ENCODE measurements around the gene CYP1A1.

CYP1A1 gene

GRCh38 chr15:74722591-74722990 lies 2.7 kb downstream of the CYP1A1 start:
- DNase-seq (ENCODE audit: low read depth, low spot score), result no peak
- in situ Hi-C loops (cut with HindIII; ENCODE audit: low sequenced_read_pairs), result no loop called here
- no peak overlapping the region for H3K4me3 ChIP-seq (ENCODE audit: low read depth, low read length)
- no peak for TF ChIP-seq CTCF (IDR thresholded peaks at IDR 0.05; ENCODE audit: low read depth, low read length)

GRCh38 chr15:74716651-74717050 lies 8.7 kb downstream of the CYP1A1 start:
- in situ Hi-C loops (cut with HindIII; ENCODE audit: low sequenced_read_pairs), result no loop called here
- H3K4me3 ChIP-seq (ENCODE audit: low read depth, low read length), result no peak overlapping the region
- no peak for TF ChIP-seq CTCF (IDR thresholded peaks at IDR 0.05; ENCODE audit: low read depth, low read length)
- no peak for DNase-seq (ENCODE audit: low read depth, low spot score)

GRCh38 chr15:74712311-74712710 lies 13.0 kb downstream of the CYP1A1 start:
- H3K4me3 ChIP-seq (ENCODE audit: low read depth, low read length), result no peak overlapping the region
- TF ChIP-seq CTCF (IDR thresholded peaks at IDR 0.05; ENCODE audit: low read depth, low read length), result no peak
- in situ Hi-C loops (cut with HindIII; ENCODE audit: low sequenced_read_pairs), result no loop called here
- no peak for DNase-seq (ENCODE audit: low read depth, low spot score)

- in situ Hi-C loops (cut with HindIII; ENCODE audit: low sequenced_read_pairs), result no loop called here
- H3K4me3 ChIP-seq (ENCODE audit: low read depth, low read length), result no peak overlapping the region
- no peak for DNase-seq (ENCODE audit: low read depth, low spot score)
- no peak for TF ChIP-seq CTCF (IDR thresholded peaks at IDR 0.05; ENCODE audit: low read depth, low read length)
Observed at GRCh38 chr15:74710319-74711094, 14.8 kb downstream of the CYP1A1 start.

GRCh38 chr15:74709892-74710291 lies 15.4 kb downstream of the CYP1A1 start:
- in situ Hi-C loops (cut with HindIII; ENCODE audit: low sequenced_read_pairs), result no loop called here
- TF ChIP-seq CTCF (IDR thresholded peaks at IDR 0.05; ENCODE audit: low read depth, low read length), result no peak
- DNase-seq (ENCODE audit: low read depth, low spot score), result no peak
- H3K4me3 ChIP-seq (ENCODE audit: low read depth, low read length), result no peak overlapping the region

- no peak for DNase-seq (ENCODE audit: low read depth, low spot score)
- no peak overlapping the region for H3K4me3 ChIP-seq (ENCODE audit: low read depth, low read length)
- in situ Hi-C loops (cut with HindIII; ENCODE audit: low sequenced_read_pairs), result no loop called here
- no peak for TF ChIP-seq CTCF (IDR thresholded peaks at IDR 0.05; ENCODE audit: low read depth, low read length)
Observed at GRCh38 chr15:74709011-74709410, 16.3 kb downstream of the CYP1A1 start.

Measured in astrocyte of the spinal cord (primary cell).